ENCODE results near the gene FIGN. TPM values are rescaled to one million over a fixed set of nuclear protein-coding genes. Genes with fewer than 3 reads are reported as not detected.

Gene FIGN
- total and polyA plus RNA-seq, 9 of the 15 experiments (the other 6 are each of a cell fraction or from before 2014, with no cell fraction given), result 0.02 TPM; not detected in 8

GRCh38 chr2:163716101-163716500 lies 19.7 kb downstream of the FIGN start:
- FAIRE-seq, result no peak
- Histone ChIP-seq H3K9me1 (ENCODE audit: control insufficient read depth, insufficient read depth, low read length) (no peaks in the 10 kb centered on the region), H3K79me2 (ENCODE audit: control insufficient read depth, insufficient read depth, low read length) (no peaks in the 10 kb centered on the region), H3K4me1 (replicated peaks in 1 of 2; ENCODE audit: control insufficient read depth in 2 of 2, insufficient read depth in 2 of 2, low read length in 2 of 2) (no peaks in the 10 kb centered on the region), H3K9ac (ENCODE audit: insufficient read depth in 1 of 2, low read depth in 2 of 2, low read length in 2 of 2) (no peak overlapping the region), H3K4me2 (ENCODE audit: insufficient read depth, low read length) (no peak overlapping the region), H3K27ac (ENCODE audit: extremely low read depth, low read depth, low read length) (no peak overlapping the region), H3K27me3 (ENCODE audit: control insufficient read depth in 2 of 2, insufficient read depth in 2 of 2, low read length in 2 of 2) (no peaks in the 10 kb centered on the region), H3K9me3 (replicated peaks; ENCODE audit: control insufficient read depth, insufficient read depth, low read depth, low read length) (no peaks in the 10 kb centered on the region; the same call in 1 of the 2 replicates), H2AFZ (ENCODE audit: low read depth, low read length) (no peak overlapping the region), H4K20me1 (replicated peaks; ENCODE audit: control insufficient read depth, insufficient read depth, low read length) (no peaks in the 10 kb centered on the region), H3K36me3 (ENCODE audit: control insufficient read depth, insufficient read depth, low read length) (no peaks in the 10 kb centered on the region), H3K4me3 (no peak overlapping the region)
- POLR2A ChIA-PET, result no interaction called here
- no peak for DNase-seq (ENCODE audit: extremely low read depth in 1 of 4, low spot score in 3 of 4)
- in situ Hi-C loops (cut with MboI) (no loop called here), intact Hi-C loops (cut with micrococcal nuclease) (no loop called here)
- WGBS (ENCODE audit: insufficient coverage, low coverage, missing lambda C conversion rate), result 4% methylated on average over 2 of the region's 2 CpGs
- BruUV-seq (replicated peaks), result no TSS peak
- CTCF ChIA-PET (ENCODE audit: low intra/inter-chr PET ratio), result no interaction called here
- ATAC-seq, result no peak
- TF ChIP-seq MTA2 (IDR thresholded peaks at IDR 0.05; ENCODE audit: low read depth), result no peak
- no peak for TF ChIP-seq ZBTB26 (CRISPR knock-in tag; IDR thresholded peaks at IDR 0.05)
- no peak for TF ChIP-seq TFE3 (CRISPR knock-in tag; IDR thresholded peaks at IDR 0.05)
- TF ChIP-seq ZNF561 (CRISPR knock-in tag; conservative IDR thresholded peaks at IDR 0.05), result no peak
- TF ChIP-seq MEF2A (IDR thresholded peaks at IDR 0.05; ENCODE audit: control insufficient read depth, low read depth, low read length), result no peak
- no peak for TF ChIP-seq PTBP1 (IDR thresholded peaks at IDR 0.05; ENCODE audit: low read depth, low read length)
- no peak for TF ChIP-seq HDGF (IDR thresholded peaks at IDR 0.05)
- TF ChIP-seq ASH1L (IDR thresholded peaks at IDR 0.05; ENCODE audit: borderline replicate concordance, low read depth, partially characterized antibody), result no peak
- TF ChIP-seq CGGBP1 (CRISPR knock-in tag; IDR thresholded peaks at IDR 0.05), result no peak
- TF ChIP-seq SAP30 (IDR thresholded peaks at IDR 0.05; ENCODE audit: borderline replicate concordance, insufficient read depth, low read depth, low read length, poor library complexity, severe bottlenecking), result no peak
- no peak for TF ChIP-seq FOXJ3 (CRISPR knock-in tag; IDR thresholded peaks at IDR 0.05)
- no peak for TF ChIP-seq CTCFL (IDR thresholded peaks at IDR 0.05; ENCODE audit: borderline replicate concordance, insufficient read depth, low read depth, low read length, poor library complexity, severe bottlenecking)
- TF ChIP-seq ZNF274 (IDR thresholded peaks at IDR 0.05; ENCODE audit: borderline replicate concordance, low read depth, low read length), result no peak
- TF ChIP-seq ZNF717 (CRISPR knock-in tag; IDR thresholded peaks at IDR 0.05), result no peak
- no peak for TF ChIP-seq CEBPB (tag; IDR thresholded peaks at IDR 0.05)
- TF ChIP-seq ILK (tag; IDR thresholded peaks at IDR 0.05; ENCODE audit: borderline replicate concordance, low read depth), result no peak
- no peak for TF ChIP-seq ARID3A (IDR thresholded peaks at IDR 0.05; ENCODE audit: borderline replicate concordance, low read depth, low read length)

All from K562 (cell line).